Measurements from ENCODE around the gene CAMK1D.
A peak's percentile ranks its signal among the peaks of the same experiment; 100 is the strongest.

- TF ChIP-seq CTCF (IDR thresholded peaks at IDR 0.05) (peak; percentile 5 to 45 (median 37)), POLR2A (IDR thresholded peaks at IDR 0.05) (no peak)
Measured at GRCh38 chr10:12707461-12708185, 358.3 kb downstream of the CAMK1D start.
